ENCODE measurements around the gene PVALEF.
A peak's percentile ranks its signal among the peaks of the same experiment; 100 is the strongest.

PVALEF gene

GRCh38 chr17:81165246-81166032 is at the start of gene PVALEF:
TSS of gene PVALEF (plus strand) at chr17:81165507. CDS start at chr17:81181227, 15,720 bp downstream.
- DNase-seq (ENCODE audit: low read depth in 2 of 2): no peak

- DNase-seq (ENCODE audit: low read depth in 2 of 2): no peak
Observed at GRCh38 chr17:81115749-81116464, 49.4 kb upstream of the PVALEF start.

- DNase-seq (ENCODE audit: low read depth in 2 of 2): no peak
Observed at GRCh38 chr17:81116704-81117103, 48.6 kb upstream of the PVALEF start.

GRCh38 chr17:81117672-81118198 is 47.6 kb upstream of the PVALEF start:
- DNase-seq (ENCODE audit: low read depth in 2 of 2): no peak

- no peak for DNase-seq (ENCODE audit: low read depth in 2 of 2)
Observed at GRCh38 chr17:81118308-81119221, 46.7 kb upstream of the PVALEF start.

- peak; percentile 86 to 91 for DNase-seq (ENCODE audit: low read depth in 2 of 2)
Observed at GRCh38 chr17:81119223-81120148, 45.8 kb upstream of the PVALEF start.

- no peak for DNase-seq (ENCODE audit: low read depth in 2 of 2)
Observed at GRCh38 chr17:81120149-81120484, 45.2 kb upstream of the PVALEF start.

GRCh38 chr17:81120695-81121621 is 44.3 kb upstream of the PVALEF start:
- DNase-seq (ENCODE audit: low read depth in 2 of 2): no peak

GRCh38 chr17:81121841-81122733 is 43.2 kb upstream of the PVALEF start:
- no peak for DNase-seq (ENCODE audit: low read depth in 2 of 2)

- no peak for DNase-seq (ENCODE audit: low read depth in 2 of 2)
Observed at GRCh38 chr17:81123052-81124048, 42.0 kb upstream of the PVALEF start.

- DNase-seq (ENCODE audit: low read depth in 2 of 2): no peak
Observed at GRCh38 chr17:81124377-81124776, 40.9 kb upstream of the PVALEF start.

GRCh38 chr17:81125573-81126081 is 39.7 kb upstream of the PVALEF start:
- DNase-seq (ENCODE audit: low read depth in 2 of 2): no peak

GRCh38 chr17:81126281-81127132 is 38.8 kb upstream of the PVALEF start:
- no peak for DNase-seq (ENCODE audit: low read depth in 2 of 2)

GRCh38 chr17:81127133-81127455 is 38.2 kb upstream of the PVALEF start:
- no peak for DNase-seq (ENCODE audit: low read depth in 2 of 2)

- DNase-seq (ENCODE audit: low read depth in 2 of 2): no peak
Observed at GRCh38 chr17:81127526-81128177, 37.7 kb upstream of the PVALEF start.

GRCh38 chr17:81128338-81128737 is 37.0 kb upstream of the PVALEF start:
- DNase-seq (ENCODE audit: low read depth in 2 of 2): no peak

All from stimulated activated CD4-positive, alpha-beta T cell treated with anti-CD3 and anti-CD28 coated beads, Interleukin-4, amount 100 ng/mL, for 48 hours (primary cell).